K562 (cell line): Measurements from ENCODE around the gene CACNA1C. TPM values are rescaled to one million over a fixed set of nuclear protein-coding genes. Genes with fewer than 3 reads are reported as not detected.

Experiments
- ATAC-seq: fragments of 200-7000 bp; cut with Tn5 transposase; 3 replicates; pipeline ENCODE4 v1.9.1; 2020; ENCODE audit warnings: moderate library complexity
- BruUV-seq: library from RNA; stranded (reverse); fragments of 400-500 nt; replicated peaks from 2 replicates; lab custom pipeline; 2021; lab: Mats Ljungman, UMichigan
- CTCF ChIA-PET: fragments of 300-600 bp; formaldehyde crosslinking; extraction: SDS; loops from one replicate; lab custom pipeline; 2021; ENCODE audit warnings: low intra/inter-chr PET ratio; lab: Yijun Ruan, JAX
- POLR2A ChIA-PET: fragments of 300-600, 350-650 bp; sonication (Branson Sonifier 250); formaldehyde crosslinking; extraction: SDS; loops from one replicate; lab custom pipeline; 2021; ENCODE audit warnings: antibody characterized with exemption, inconsistent platforms; lab: Yijun Ruan, JAX
- DNase-seq, 4 experiments: peaks; one replicate each; pipeline versions ENCODE4 v3.0.0 to v3.0.0-alpha.2; 2011 to 2018; ENCODE audit warnings: low spot score in 3 of 4, mixed read lengths in 3 of 4; ENCODE audit errors: extremely low read depth in 1 of 4
- FAIRE-seq: peaks from 2 replicates; lab custom pipeline; 2011; peaks lifted over from hg19 to GRCh38; lab: Jason Lieb, UNC
- H2AFZ ChIP-seq: 2 replicates; pipeline ENCODE4 v1.6.0; 2011; ENCODE audit warnings: low read depth, low read length, control low read depth, inconsistent platforms
- H3K27ac ChIP-seq: fragments of 200-600 bp; 3 replicates; pipeline ENCODE4 v1.8.0; 2011; ENCODE audit warnings: low read depth, mild to moderate bottlenecking, control low read depth, inconsistent platforms, low read length, moderate library complexity, mixed read lengths; ENCODE audit errors: extremely low read depth
- H3K27me3 ChIP-seq, 2 experiments: fragments of 300-600 bp in 1 of 2; 2 replicates in 1 of 2; 3 replicates in 1 of 2; pipeline versions ENCODE4 v1.6.0 to v1.8.0; 2011; ENCODE audit warnings: inconsistent platforms in 2 of 2, low read length in 2 of 2, mild to moderate bottlenecking in 1 of 2, mixed read lengths in 1 of 2, moderate library complexity in 1 of 2; ENCODE audit not compliant: control insufficient read depth in 2 of 2, insufficient read depth in 2 of 2
- H3K36me3 ChIP-seq: fragments of 300-600 bp; 3 replicates; pipeline ENCODE4 v1.8.0; 2011; ENCODE audit warnings: mild to moderate bottlenecking, low read length, inconsistent platforms; ENCODE audit not compliant: control insufficient read depth, insufficient read depth
- H3K4me1 ChIP-seq, 2 experiments: fragments of 200-600 bp in 1 of 2; replicated peaks in 1 of 2; 2 replicates in 1 of 2; 3 replicates in 1 of 2; pipeline versions ENCODE4 v1.5.1 to v1.8.0; 2011; ENCODE audit warnings: inconsistent platforms in 2 of 2, low read length in 2 of 2, mild to moderate bottlenecking in 1 of 2, mixed read lengths in 1 of 2, moderate library complexity in 1 of 2; ENCODE audit not compliant: control insufficient read depth in 2 of 2, insufficient read depth in 2 of 2
- H3K4me2 ChIP-seq: 2 replicates; pipeline ENCODE4 v1.6.1; 2011; ENCODE audit warnings: low read length, control low read depth, inconsistent platforms, mixed read lengths; ENCODE audit not compliant: insufficient read depth
- H3K4me3 ChIP-seq: fragments of 200-600 bp; sonication (generic), shearing (Covaris generic); 2 replicates; pipeline ENCODE4 v1.5.1; 2016; ENCODE audit warnings: control low read depth, inconsistent platforms
- H3K79me2 ChIP-seq: fragments of 200-600 bp; 3 replicates; pipeline ENCODE4 v1.8.0; 2011; ENCODE audit warnings: low read length, inconsistent platforms; ENCODE audit not compliant: control insufficient read depth, insufficient read depth
- H3K9ac ChIP-seq, 2 experiments: 2 replicates each; pipeline versions ENCODE4 v1.6.0 to v1.6.1; 2011; ENCODE audit warnings: low read depth in 2 of 2, low read length in 2 of 2, control low read depth in 1 of 2, inconsistent platforms in 1 of 2, mild to moderate bottlenecking in 1 of 2, mixed read lengths in 1 of 2; ENCODE audit not compliant: insufficient read depth in 1 of 2
- H3K9me1 ChIP-seq: one replicate; pipeline ENCODE4 v1.6.0; 2011; ENCODE audit warnings: inconsistent platforms, mild to moderate bottlenecking, low read length, moderate library complexity; ENCODE audit not compliant: control insufficient read depth, insufficient read depth
- H3K9me3 ChIP-seq: replicated peaks from 2 replicates; pipeline ENCODE4 v1.5.1; 2011; ENCODE audit warnings: low read depth, low read length, inconsistent platforms; ENCODE audit not compliant: control insufficient read depth, insufficient read depth
- H4K20me1 ChIP-seq: replicated peaks from 2 replicates; pipeline ENCODE4 v1.6.1; 2011; ENCODE audit warnings: low read length, inconsistent platforms, mixed read lengths; ENCODE audit not compliant: control insufficient read depth, insufficient read depth
- ARID2 ChIP-seq: fragments of 450-650 bp; IDR thresholded peaks from 2 replicates; pipeline ENCODE4 v1.6.1; 2017; ENCODE audit warnings: antibody characterized with exemption, mild to moderate bottlenecking
- ARID3A ChIP-seq: IDR thresholded peaks from 2 replicates; pipeline ENCODE4 v1.6.1; 2012; ENCODE audit warnings: low read depth, low read length, improper control_type of control experiment, borderline replicate concordance
- CREM ChIP-seq: IDR thresholded peaks from 2 replicates; pipeline ENCODE4 v1.6.1; 2014; ENCODE audit warnings: antibody characterized with exemption, low read depth
- HSF4 ChIP-seq: fragments of 250-450 bp; sonication (Bioruptor Pico); IDR thresholded peaks from 2 replicates; pipeline ENCODE4 v2.1.2; 2022; ENCODE audit warnings: mild to moderate bottlenecking, moderate library complexity, borderline replicate concordance
- ID3 ChIP-seq, 2 experiments: fragments of 250-450 bp in 1 of 2; fragments of 450-650 bp in 1 of 2; sonication (Bioruptor Pico) in 1 of 2; IDR thresholded peaks; 2 replicates each; pipeline versions ENCODE4 v1.6.1 to v1.8.0; 2016 to 2021; ENCODE audit warnings: mild to moderate bottlenecking in 2 of 2, moderate library complexity in 2 of 2, missing compliant biosample characterization in 1 of 2, missing genetic modification characterization in 1 of 2
- NEUROD1 ChIP-seq: fragments of 150-350 bp; IDR thresholded peaks from 2 replicates; pipeline ENCODE4 v1.6.1; 2014; ENCODE audit warnings: borderline replicate concordance, low read length, low read depth; ENCODE audit not compliant: partially characterized antibody
- NFE2L1 ChIP-seq: fragments of 450-650 bp; IDR thresholded peaks from 2 replicates; pipeline ENCODE4 v1.6.1; 2016; ENCODE audit warnings: missing genetic modification characterization, low read depth, mild to moderate bottlenecking, missing compliant biosample characterization, moderate library complexity, borderline replicate concordance
- SAFB ChIP-seq: fragments of 200-400 bp; formaldehyde crosslinking; IDR thresholded peaks from 2 replicates; pipeline ENCODE4 v1.6.1; 2017; ENCODE audit warnings: low read depth, low read length, borderline replicate concordance
- SMARCA4 ChIP-seq: fragments of 450-650 bp; IDR thresholded peaks from 2 replicates; pipeline ENCODE4 v1.6.1; 2016
- SREBF2 ChIP-seq: sonication (generic); formaldehyde crosslinking; IDR thresholded peaks from 2 replicates; pipeline ENCODE4 v1.4.0; 2020; ENCODE audit warnings: mild to moderate bottlenecking, missing genetic modification reagents
- ZFP91 ChIP-seq: sonication (generic); formaldehyde crosslinking; IDR thresholded peaks from 2 replicates; pipeline ENCODE4 v1.8.0; 2022; ENCODE audit warnings: mild to moderate bottlenecking, missing genetic modification reagents
- ZNF274 ChIP-seq: IDR thresholded peaks from 2 replicates; pipeline ENCODE4 v1.6.1; 2011; ENCODE audit warnings: low read depth, mild to moderate bottlenecking, low read length, moderate library complexity, borderline replicate concordance
- ZNF57 ChIP-seq: fragments of 450-650 bp; formaldehyde crosslinking; IDR thresholded peaks from 2 replicates; pipeline ENCODE4 v1.4.0; 2020; ENCODE audit warnings: mild to moderate bottlenecking, moderate library complexity
- ZNF639 ChIP-seq, 2 experiments: fragments of 200-800 bp in 1 of 2; sonication (Bioruptor generic) in 1 of 2; sonication (generic) in 1 of 2; formaldehyde crosslinking in 1 of 2; IDR thresholded peaks in 1 of 2; conservative IDR thresholded peaks in 1 of 2; 2 replicates each; pipeline versions ENCODE4 v1.5.0 to v1.6.1; 2016 to 2020; ENCODE audit warnings: missing compliant biosample characterization in 1 of 2, missing genetic modification characterization in 1 of 2, missing genetic modification reagents in 1 of 2
- ZSCAN32 ChIP-seq: fragments of 450-650 bp; formaldehyde crosslinking; IDR thresholded peaks from 2 replicates; pipeline ENCODE4 v1.4.0; 2020; ENCODE audit warnings: mild to moderate bottlenecking, moderate library complexity
- WGBS: fragments of 100-300 bp; shearing (Covaris generic); methylation state at CpG from one replicate; pipeline ENCODE4 v1.1.6; 2016; ENCODE audit warnings: low coverage, mixed read lengths; ENCODE audit not compliant: insufficient coverage; ENCODE audit errors: missing lambda C conversion rate; 5-methylcytosine and 5-hydroxymethylcytosine counted together
- in situ Hi-C: fragments of 300-500 bp; cut with MboI; formaldehyde crosslinking; loops from 4 replicates; pipeline ENCODE4 v1.15.0; 2018; ENCODE audit warnings: inconsistent platforms, mixed read lengths
- intact Hi-C: fragments of 100-400 bp; cut with micrococcal nuclease; formaldehyde crosslinking; loops from 2 replicates; pipeline ENCODE4 v1.14.2; 2022
- polyA plus RNA-seq, 8 experiments: library from polyadenylated mRNA; depleted of rRNA in 4 of 8; stranded (reverse) in 5 of 8; unstranded in 3 of 8; fragments of >200 nt; fragmentation: Nextera tagmentation in 2 of 8; fragmentation: Illumina TruSeq in 1 of 8; extraction: Ambion mirVana in 2 of 8; extraction: Trizol in 1 of 8; gene quantifications; 2 replicates each; pipeline versions ENCODE4 v1.2.1 to v1.2.3, GENCODE V29; 2011 to 2014; ENCODE audit warnings: inconsistent platforms in 1 of 8, missing spikeins in 1 of 8
- total RNA-seq, 7 experiments: library from RNA; depleted of rRNA in 6 of 7; stranded (reverse); fragments of >200 nt in 6 of 7; fragmentation: Illumina TruSeq in 2 of 7; extraction: Trizol in 2 of 7; gene quantifications; 2 replicates each; pipeline versions ENCODE4 v1.2.1 to v1.2.3, GENCODE V29; 2011 to 2021; ENCODE audit warnings: low replicate concordance in 1 of 7

Gene CACNA1C
- total and polyA plus RNA-seq, 9 of the 15 experiments (the other 6 are each of a cell fraction or from before 2014, with no cell fraction given) = not detected

- TF ChIP-seq ZNF274 (no peak), ARID2 (no peak), ARID3A (no peak)
Observed at GRCh38 chr12:2347844-2348481, 295.2 kb downstream of the CACNA1C start (continued).

GRCh38 chr12:2348482-2348852 is 295.7 kb downstream of the CACNA1C start:
- WGBS = 2% methylated on average over 10 of the region's 11 CpGs
- ChIA-PET POLR2A (interaction anchor here (0.6 kb wide), 1 partner anchor 15 kb away, joined by 3 read pairs; no protein-coding TSS in a partner anchor), CTCF (no interaction called here)
- no peaks in the 10 kb centered on the region for H3K36me3 ChIP-seq
- ATAC-seq (no peak), DNase-seq (no peak), FAIRE-seq (no peak)
- no peak overlapping the region for H3K27ac ChIP-seq
- H2AFZ ChIP-seq = no peak overlapping the region
- no peaks in the 10 kb centered on the region for H3K4me1 ChIP-seq
- in situ Hi-C loops (no loop called here), intact Hi-C loops (no loop called here)
- H3K9ac ChIP-seq = no peak overlapping the region
- no peaks in the 10 kb centered on the region for H3K79me2 ChIP-seq
- no peaks in the 10 kb centered on the region for H3K9me3 ChIP-seq
- BruUV-seq = no TSS peak
- no peak overlapping the region for H3K4me3 ChIP-seq
- H4K20me1 ChIP-seq = no peaks in the 10 kb centered on the region
- H3K4me2 ChIP-seq = no peak overlapping the region
- H3K9me1 ChIP-seq = no peaks in the 10 kb centered on the region
- H3K27me3 ChIP-seq = peaks cover 0 to 23% of the 10 kb centered on the region in 2 experiments; a peak in 3 of 5 replicates
- TF ChIP-seq ZNF639 (CRISPR knock-in tag; conservative IDR thresholded peaks at IDR 0.05 in 1 of 2, IDR thresholded peaks at IDR 0.05 in 1 of 2) = no peak
- no peak for TF ChIP-seq ZNF57 (CRISPR knock-in tag)
- TF ChIP-seq ZSCAN32 = no peak
- no peak for TF ChIP-seq NEUROD1
- no peak for TF ChIP-seq SAFB
- no peak for TF ChIP-seq HSF4 (CRISPR knock-in tag)
- no peak for TF ChIP-seq NFE2L1 (tag)
- no peak for TF ChIP-seq ID3 (CRISPR knock-in tag; IDR thresholded peaks at IDR 0.05)
- no peak for TF ChIP-seq ID3 (tag; IDR thresholded peaks at IDR 0.05)
- TF ChIP-seq SREBF2 = no peak
- no peak for TF ChIP-seq ZFP91 (CRISPR knock-in tag)
- no peak for TF ChIP-seq CREM
- TF ChIP-seq SMARCA4 = no peak
